Skin epidermis (tissue), 12 donors: ENCODE data around the gene PIK3C2B.
"Not testable (repeated sequence)": the region's sequence is repeated elsewhere in the genome, so short reads cannot be mapped to it uniquely, and the experiment has no call there.

ENCODE experiments used
- H3K27ac ChIP-seq, 21 experiments: fragments of 200-600 bp; sonication (generic) in 11 of 21; one replicate each; pipeline ENCODE4 v1.5.0; 2020; ENCODE audit warnings: mild to moderate bottlenecking in 3 of 21, inconsistent platforms in 2 of 21, moderate library complexity in 2 of 21
- H3K4me3 ChIP-seq, 7 experiments: fragments of 200-600 bp; sonication (generic) in 2 of 7; one replicate each; pipeline ENCODE4 v1.5.0; 2020; ENCODE audit warnings: inconsistent platforms in 2 of 7, mild to moderate bottlenecking in 2 of 7, moderate library complexity in 1 of 7

Gene PIK3C2B

DNA sequence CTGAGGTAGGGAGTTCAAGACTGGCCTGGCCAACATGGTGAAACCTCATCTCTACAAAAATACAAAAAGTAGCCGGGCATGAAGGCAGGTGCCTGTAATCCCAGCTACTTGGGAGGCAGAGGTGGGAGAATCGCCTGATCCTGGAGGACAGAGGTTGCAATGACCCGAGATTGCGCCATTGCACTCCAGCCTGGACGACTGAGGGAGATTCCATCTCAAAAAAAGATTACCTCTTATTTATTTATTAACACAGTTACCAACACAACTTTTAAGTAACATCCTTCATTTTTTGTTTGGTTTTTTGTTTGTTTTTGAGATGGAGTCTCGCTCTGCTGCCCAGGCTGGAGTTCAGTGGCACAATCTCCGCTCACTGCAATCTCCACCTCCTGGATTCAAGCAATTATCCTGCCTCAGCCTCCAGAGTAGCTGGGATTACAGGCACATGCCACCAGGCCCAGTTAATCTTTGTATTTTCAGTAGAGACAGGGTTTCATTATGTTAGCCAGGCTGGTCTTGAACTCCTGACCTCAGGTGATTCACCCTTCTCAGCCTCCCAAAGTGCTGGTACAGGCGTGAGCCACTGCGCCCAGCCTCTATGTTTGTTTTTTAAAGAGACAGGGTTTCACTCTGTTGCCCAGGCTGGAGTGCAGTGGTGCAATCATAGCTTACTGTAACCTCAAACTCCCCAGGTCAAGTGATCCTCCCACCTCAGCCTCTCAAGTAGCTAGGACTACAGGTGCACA lies 7.9 kb downstream of the PIK3C2B start:
- H3K4me3 ChIP-seq, H3K27ac ChIP-seq: not testable (repeated sequence)

DNA sequence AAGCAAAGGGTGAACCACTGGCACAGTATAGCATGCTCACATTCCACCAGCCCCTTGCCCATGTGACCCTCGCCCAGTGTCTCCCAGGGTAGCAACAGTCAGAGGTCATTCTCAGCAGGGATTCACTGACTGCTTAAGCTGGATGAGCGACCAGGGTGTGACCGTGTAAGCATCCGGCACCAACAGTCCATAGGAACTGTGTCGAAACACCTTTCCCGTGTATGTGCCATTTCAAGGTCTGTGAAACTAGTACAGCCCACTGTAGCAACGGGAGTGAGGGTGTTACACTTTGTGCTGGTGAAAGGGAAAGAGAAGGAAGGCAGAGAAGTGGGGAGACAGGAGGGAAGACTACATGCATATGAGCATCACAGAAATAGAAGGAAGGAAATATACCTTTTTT lies 10.8 kb downstream of the PIK3C2B start:
- no peak overlapping the region for H3K27ac ChIP-seq
- no peak overlapping the region for H3K4me3 ChIP-seq

- H3K4me3 ChIP-seq: no peak overlapping the region
- H3K27ac ChIP-seq: peak overlapping the region in 18 of 21 experiments; percentile 32 to 77 (median 64)
Measured at GRCh38 chr1:204480515-204480914, 14.1 kb downstream of the PIK3C2B start.

DNA sequence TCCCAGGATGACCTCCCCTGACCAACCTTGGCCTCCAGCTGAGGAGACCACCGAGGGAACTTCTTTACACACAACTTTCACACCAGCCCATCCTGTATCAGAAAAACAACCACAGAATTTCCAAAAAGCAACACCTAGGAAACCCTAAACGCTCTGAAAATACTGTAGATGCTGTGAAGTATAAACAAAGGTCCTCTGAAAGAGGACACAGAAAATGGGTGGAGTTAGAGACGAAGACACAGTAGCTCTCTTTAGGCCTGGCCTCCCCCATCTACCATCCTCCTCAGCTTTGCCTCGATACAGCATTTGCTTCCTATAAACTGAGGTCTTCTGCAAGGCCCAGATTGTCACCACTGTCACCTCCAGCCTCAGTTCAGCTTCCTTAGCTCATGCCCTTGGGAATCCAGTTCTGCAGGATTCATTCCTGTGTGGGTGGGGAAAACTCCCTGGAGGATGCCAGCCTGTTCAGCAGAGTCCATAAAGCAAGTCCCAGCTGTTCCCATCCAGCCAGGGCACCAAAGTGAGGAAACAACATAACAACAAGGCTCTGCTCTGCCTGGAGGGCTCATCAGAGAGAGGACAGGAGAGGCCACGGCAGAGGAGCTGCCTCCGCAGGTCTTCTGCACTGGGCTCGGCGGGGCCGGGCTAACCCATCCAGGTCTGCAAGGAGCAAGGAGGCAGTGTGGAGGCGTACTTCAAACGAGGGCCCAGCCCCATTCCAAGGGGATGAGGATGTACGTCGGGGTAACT lies 15.0 kb downstream of the PIK3C2B start:
- H3K27ac ChIP-seq: peak overlapping the region in 19 of 21 experiments; percentile 26 to 77 (median 67)
- H3K4me3 ChIP-seq: no peak overlapping the region

GRCh38 chr1:204478921-204479320 lies 15.7 kb downstream of the PIK3C2B start:
- no peak overlapping the region for H3K4me3 ChIP-seq
- H3K27ac ChIP-seq: peak overlapping the region in 18 of 21 experiments; percentile 0 to 75 (median 60)

GRCh38 chr1:204478172-204478899 lies 16.3 kb downstream of the PIK3C2B start:
- Histone ChIP-seq H3K4me3 (no peak overlapping the region), H3K27ac (peak overlapping the region in 17 of 21 experiments; percentile 26 to 75 (median 60))

- Histone ChIP-seq H3K4me3 (no peak overlapping the region), H3K27ac (peak overlapping the region in 9 of 21 experiments; percentile 17 to 74 (median 56))
Measured at GRCh38 chr1:204477036-204477740, 17.4 kb downstream of the PIK3C2B start.

DNA sequence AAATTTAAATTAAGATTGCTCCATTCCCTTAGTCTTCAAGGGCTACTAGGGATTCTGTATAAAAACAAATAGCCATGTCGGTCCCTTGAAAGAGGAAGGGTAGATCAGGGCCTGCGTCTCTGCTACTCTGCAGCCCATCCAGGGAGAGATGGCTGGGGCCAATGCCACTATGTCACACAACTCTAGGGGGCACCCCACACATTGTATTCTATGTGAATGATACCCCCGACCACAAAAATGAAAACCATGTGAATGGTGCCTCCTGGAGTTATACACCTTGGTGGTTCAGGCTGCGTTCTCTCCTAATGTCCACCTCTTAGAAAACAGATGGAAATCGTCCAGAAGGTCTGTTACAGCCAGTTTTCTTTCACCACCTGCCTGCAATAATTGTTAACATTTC lies 18.0 kb downstream of the PIK3C2B start:
- peak overlapping the region in 4 of 21 experiments; percentile 10 to 50 (median 24) for H3K27ac ChIP-seq

GRCh38 chr1:204475656-204476432 lies 18.8 kb downstream of the PIK3C2B start:
- Histone ChIP-seq H3K27ac (peak overlapping the region in 9 of 21 experiments; percentile 10 to 69 (median 38)), H3K4me3 (no peak overlapping the region)

More for the DNA sequence above, 18.0 kb downstream of the PIK3C2B start:
- no peak overlapping the region for H3K4me3 ChIP-seq

DNA sequence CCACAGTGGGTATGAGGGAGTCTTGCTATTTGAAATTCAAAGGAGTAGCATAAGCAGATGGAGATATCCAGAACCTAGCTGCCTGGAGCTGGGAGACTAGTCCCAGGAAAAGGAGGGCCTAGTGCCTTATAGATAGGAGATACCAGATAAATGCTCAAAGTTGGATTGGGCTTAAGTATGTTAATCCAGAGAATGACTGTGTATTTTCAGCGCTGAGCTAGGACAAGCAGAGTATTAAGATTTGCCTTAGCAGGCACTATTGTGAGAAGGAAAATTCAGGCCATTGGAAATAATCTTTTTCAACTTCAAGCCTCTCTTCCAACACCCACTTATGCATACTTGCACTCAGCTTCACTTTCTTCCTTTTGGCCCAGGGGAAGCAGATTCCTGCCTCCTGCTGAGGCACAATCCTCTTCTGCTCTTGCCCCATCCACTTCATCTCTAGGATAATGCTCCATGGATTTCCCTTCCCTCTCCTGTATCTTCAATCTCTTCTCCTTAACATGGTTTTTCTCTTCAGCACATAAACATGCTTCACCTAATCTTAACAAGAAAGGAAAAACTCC lies 21.1 kb downstream of the PIK3C2B start:
- Histone ChIP-seq H3K4me3 (no peak overlapping the region), H3K27ac (no peak overlapping the region)

DNA sequence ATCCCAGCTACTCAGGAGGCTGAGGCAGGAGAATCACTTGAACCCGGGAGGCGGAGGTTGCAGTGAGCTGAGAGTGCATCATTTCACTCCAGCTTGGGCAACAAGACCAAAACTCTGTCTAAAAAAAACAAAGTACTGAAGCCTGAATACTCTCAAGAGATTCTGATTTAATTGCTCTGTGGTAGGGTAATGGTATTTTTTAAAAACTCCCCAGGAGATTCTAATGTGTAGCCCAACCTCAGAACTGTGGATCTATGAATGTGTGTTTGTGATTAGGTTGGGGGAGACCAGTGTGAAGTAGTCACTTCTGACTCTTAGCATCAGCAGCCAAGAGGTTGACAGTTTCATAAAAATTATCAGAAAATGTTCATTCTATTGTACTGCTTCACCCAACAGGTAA lies 21.9 kb downstream of the PIK3C2B start:
- Histone ChIP-seq H3K4me3 (no peak overlapping the region), H3K27ac (no peak overlapping the region)

GRCh38 chr1:204471687-204472086 lies 22.9 kb downstream of the PIK3C2B start:
- Histone ChIP-seq H3K4me3 (no peak overlapping the region), H3K27ac (no peak overlapping the region)

DNA sequence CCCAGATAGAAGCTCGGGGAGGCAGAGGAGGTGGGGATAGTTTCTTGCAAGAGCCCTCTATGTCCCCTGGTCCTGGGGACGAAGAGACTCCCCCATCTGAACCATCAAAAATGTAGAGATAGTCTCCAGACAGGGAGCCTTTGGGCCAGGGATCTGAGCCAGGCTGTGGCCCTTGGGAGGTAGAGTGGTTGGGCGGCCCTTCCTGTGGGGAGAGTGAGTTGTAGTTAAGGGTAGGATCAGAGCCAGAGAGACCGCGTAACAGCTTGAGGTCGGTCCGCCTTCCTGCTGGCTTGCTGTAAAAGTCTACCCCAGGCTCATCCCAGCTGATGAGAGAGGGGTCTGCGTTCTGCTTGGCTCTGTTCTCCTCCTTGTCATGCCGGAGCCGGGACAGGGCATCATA lies 25.3 kb downstream of the PIK3C2B start:
- H3K4me3 ChIP-seq: no peak overlapping the region
- H3K27ac ChIP-seq: peak overlapping the region in 1 of 21 experiments; percentile 41

GRCh38 chr1:204468766-204469302 lies 25.8 kb downstream of the PIK3C2B start:
- H3K27ac ChIP-seq: peak overlapping the region in 2 of 21 experiments; percentile 41

GRCh38 chr1:204468206-204468605 lies 26.4 kb downstream of the PIK3C2B start:
- Histone ChIP-seq H3K27ac (peak overlapping the region in 2 of 21 experiments; percentile 41), H3K4me3 (no peak overlapping the region)

More at GRCh38 chr1:204468766-204469302, 25.8 kb downstream of the PIK3C2B start:
- H3K4me3 ChIP-seq: no peak overlapping the region

DNA sequence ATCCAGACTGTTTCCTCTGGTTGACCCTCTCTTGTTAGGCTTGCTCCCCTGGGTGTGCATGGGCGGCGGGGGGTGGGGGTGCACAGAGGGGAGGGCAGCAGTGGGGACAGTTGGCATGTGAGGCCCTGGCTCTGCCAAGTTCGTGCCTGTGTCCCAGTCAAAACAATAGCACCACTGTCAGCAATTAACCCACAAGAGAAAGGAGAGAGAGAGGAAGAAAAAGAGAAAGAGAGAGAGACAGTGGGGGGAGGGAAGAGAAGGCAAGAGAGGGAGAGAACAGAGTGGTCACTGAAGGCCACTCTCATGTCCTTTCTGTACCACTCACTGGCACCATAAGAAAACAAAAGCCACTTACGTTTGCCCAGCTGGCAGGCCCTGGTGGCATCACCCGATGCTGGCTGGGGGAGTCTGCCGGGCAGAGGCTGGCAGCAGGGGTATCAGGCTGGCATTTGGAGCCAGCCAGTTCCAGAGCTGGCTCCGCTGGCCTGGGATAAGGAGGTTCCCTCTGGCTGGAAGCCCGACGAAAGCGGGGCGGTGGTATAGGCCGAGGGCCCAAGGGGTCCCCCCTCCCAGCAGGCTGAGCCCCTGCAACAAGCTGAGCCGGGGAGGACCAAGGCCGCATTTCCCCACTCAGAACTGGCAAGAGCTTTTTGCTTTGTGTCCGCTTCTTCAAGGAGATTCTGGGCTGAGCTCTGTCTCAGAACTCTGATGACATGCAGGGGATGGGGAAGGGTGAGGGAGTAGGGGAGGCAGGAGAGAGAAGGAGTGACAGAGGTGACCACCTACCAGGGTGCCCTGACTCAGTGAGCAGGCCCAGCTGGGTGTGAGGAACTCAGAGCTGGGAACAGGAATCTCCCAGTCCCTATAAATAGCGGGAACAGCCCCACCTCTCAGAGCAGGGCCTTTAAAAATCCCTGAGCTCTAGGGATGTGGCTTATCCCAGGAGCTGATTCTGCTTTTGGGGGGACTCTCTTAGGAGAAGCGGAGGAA lies 27.9 kb downstream of the PIK3C2B start:
- H3K27ac ChIP-seq: peak overlapping the region in 17 of 21 experiments; percentile 3 to 80 (median 54)
- no peak overlapping the region for H3K4me3 ChIP-seq
